Stomach (tissue), 9 donors: ENCODE measurements around the gene ADAM12. TPM values are rescaled to one million over a fixed set of nuclear protein-coding genes. Genes with fewer than 3 reads are reported as not detected.
"Not testable (repeated sequence)": the region's sequence is repeated elsewhere in the genome, so short reads cannot be mapped to it uniquely, and the experiment has no call there.

Experiments
- DNase-seq, 2 donors: peaks; one replicate each; pipeline versions ENCODE4 v3.0.0 to v3.0.0-alpha.2; 2013 to 2019
- H3K27ac ChIP-seq, 5 donors: fragments of 200-600 bp in 4 of 5; sonication (generic) in 4 of 5; one replicate each; pipeline ENCODE4 v1.5.1; 2013 to 2019; ENCODE audit warnings: mild to moderate bottlenecking in 1 of 5, moderate library complexity in 1 of 5
- H3K27me3 ChIP-seq, 3 donors: fragments of 200-600 bp; sonication (generic); one replicate each; pipeline ENCODE4 v1.5.1; 2017 to 2019; ENCODE audit warnings: mixed run types in 1 of 3
- H3K36me3 ChIP-seq, 4 donors: fragments of 200-600 bp; sonication (generic); 1 replicate in 3 of 4; 2 replicates in 1 of 4; pipeline ENCODE4 v1.5.1; 2016 to 2019
- H3K4me1 ChIP-seq, 4 donors: fragments of 200-600 bp; sonication (generic); one replicate each; pipeline ENCODE4 v1.5.1; 2016 to 2019
- H3K4me3 ChIP-seq, 4 donors: fragments of 200-600 bp; sonication (generic) in 3 of 4; one replicate each; pipeline ENCODE4 v1.5.1; 2016 to 2019; ENCODE audit warnings: mild to moderate bottlenecking in 1 of 4
- H3K9me3 ChIP-seq, 4 donors: fragments of 200-600 bp; sonication (generic); one replicate each; pipeline ENCODE4 v1.5.1; 2016 to 2019
- EP300 ChIP-seq: sonication (generic); formaldehyde crosslinking; IDR thresholded peaks from one replicate; pipeline ENCODE4 v1.6.1; 2017; ENCODE audit warnings: antibody characterized with exemption
- POLR2A ChIP-seq, 4 donors: fragments of 450-650 bp; IDR thresholded peaks; one replicate each; pipeline ENCODE4 v1.6.1; 2016; ENCODE audit warnings: antibody characterized with exemption in 4 of 4, control low read depth in 2 of 4, mild to moderate bottlenecking in 1 of 4, moderate library complexity in 1 of 4
- POLR2AphosphoS5 ChIP-seq, 3 donors: sonication (generic); formaldehyde crosslinking; IDR thresholded peaks; one replicate each; pipeline ENCODE4 v1.6.1; 2016; ENCODE audit warnings: antibody characterized with exemption in 3 of 3
- WGBS, 5 donors: extraction: QIAGEN DNeasy Blood & Tissue Kit in 3 of 5; methylation state at CpG; one replicate each; pipeline versions ENCODE4 v1.1.5 to v1.1.7; 2013 to 2018; 5-methylcytosine and 5-hydroxymethylcytosine counted together
- intact Hi-C: fragments of 100-400 bp; cut with DNase I; formaldehyde crosslinking; loops from one replicate; pipeline ENCODE4 v1.15.1; 2023; ENCODE audit warnings: low total_unique reads
- polyA plus RNA-seq, 3 donors: library from polyadenylated mRNA; stranded (reverse); fragments of 200-250 nt; gene quantifications; one replicate each; pipeline ENCODE4 v1.2.3, GENCODE V29; 2013
- total RNA-seq, 5 donors: library from RNA; depleted of rRNA; stranded (reverse); fragments of >200 nt; gene quantifications; one replicate each; pipeline versions ENCODE4 v1.1.0 to v1.2.3, GENCODE V29; 2014 to 2016
- TF ChIP-seq, protein P1 (sequence below), 7 experiments: fragments of 450-650 bp in 4 of 7; fragments of 200-600 bp in 3 of 7; sonication (generic) in 3 of 7; IDR thresholded peaks; one replicate each; pipeline ENCODE4 v1.5.1; 2016 to 2019; ENCODE audit warnings: antibody characterized with exemption in 7 of 7, control low read depth in 2 of 7, mild to moderate bottlenecking in 1 of 7
- donor health status: healthy with polysubstance abuse.
- donor health status: Bipolar disorder and iron deficiency.
- donor health status: healthy.

The ADAM12 gene
- total and polyA plus RNA-seq, 8 donors, result 0.03 to 6.4 (median 0.50) TPM; not detected in 3

DNA sequence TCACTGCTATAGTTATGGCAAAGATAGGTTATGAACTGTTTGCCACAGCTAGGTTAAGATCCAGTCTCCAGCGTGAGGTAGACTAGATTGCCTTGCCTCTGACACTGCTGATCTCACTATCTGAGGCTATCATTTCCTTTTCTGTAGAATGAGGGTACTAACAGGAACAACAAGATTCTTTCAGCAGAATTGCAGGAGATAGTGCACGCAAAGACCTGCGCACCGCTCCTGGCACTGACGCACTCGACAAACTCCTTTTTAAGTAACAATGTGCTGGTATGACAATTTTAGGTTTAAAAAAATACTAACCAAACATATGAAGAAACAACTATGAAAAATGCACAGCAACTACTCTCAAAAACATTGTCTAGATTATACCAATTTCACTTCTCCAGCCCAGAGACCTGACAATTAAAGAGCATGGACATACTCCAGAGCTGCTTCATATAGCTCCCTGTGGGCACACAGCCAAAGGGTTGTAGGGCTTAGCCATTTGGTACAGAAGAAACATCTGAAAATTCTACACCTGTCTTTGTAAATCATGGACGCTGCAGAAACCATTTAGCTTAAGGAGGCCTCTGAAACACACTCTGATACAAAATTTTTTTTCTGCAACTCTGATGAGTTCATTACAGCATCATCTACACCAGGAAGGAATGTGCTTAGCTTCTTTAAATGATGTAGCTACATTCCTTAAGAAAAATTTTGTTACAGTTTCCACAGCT, 7.8 kb downstream of the ADAM12 start:
- 79 to 91% (median 83%) methylated on average over 7 of the region's 7 CpGs for whole genome bisulfite sequencing, 5 donors

GRCh38 chr10:126379166-126379565, 9.1 kb downstream of the ADAM12 start:
- DNase-seq, H3K36me3 ChIP-seq, H3K4me3 ChIP-seq, H3K27me3 ChIP-seq, H3K4me1 ChIP-seq, intact Hi-C loops, H3K27ac ChIP-seq, H3K9me3 ChIP-seq: not testable (repeated sequence)
- 83 to 90% (median 88%) methylated on average over 3 of the region's 3 CpGs for WGBS, 5 donors

More for the DNA sequence above, 7.8 kb downstream of the ADAM12 start:
- Histone ChIP-seq H3K36me3 (no peaks in the 10 kb centered on the region), H3K9me3 (peaks cover 0 to 5% (median 0%) of the 10 kb centered on the region in 4 donors), H3K4me1 (no peaks in the 10 kb centered on the region), H3K27me3 (peaks cover 0 to 3% (median 0%) of the 10 kb centered on the region in 3 donors), H3K4me3 (no peak overlapping the region), H3K27ac (no peak overlapping the region)
- intact Hi-C loops, result loop anchor here (10.0 kb wide), 1 partner anchor 396 kb away; no protein-coding TSS in a partner anchor
- TF ChIP-seq POLR2AphosphoS5 (IDR thresholded peaks at IDR 0.05), result no peak
- TF ChIP-seq, protein P1, sequence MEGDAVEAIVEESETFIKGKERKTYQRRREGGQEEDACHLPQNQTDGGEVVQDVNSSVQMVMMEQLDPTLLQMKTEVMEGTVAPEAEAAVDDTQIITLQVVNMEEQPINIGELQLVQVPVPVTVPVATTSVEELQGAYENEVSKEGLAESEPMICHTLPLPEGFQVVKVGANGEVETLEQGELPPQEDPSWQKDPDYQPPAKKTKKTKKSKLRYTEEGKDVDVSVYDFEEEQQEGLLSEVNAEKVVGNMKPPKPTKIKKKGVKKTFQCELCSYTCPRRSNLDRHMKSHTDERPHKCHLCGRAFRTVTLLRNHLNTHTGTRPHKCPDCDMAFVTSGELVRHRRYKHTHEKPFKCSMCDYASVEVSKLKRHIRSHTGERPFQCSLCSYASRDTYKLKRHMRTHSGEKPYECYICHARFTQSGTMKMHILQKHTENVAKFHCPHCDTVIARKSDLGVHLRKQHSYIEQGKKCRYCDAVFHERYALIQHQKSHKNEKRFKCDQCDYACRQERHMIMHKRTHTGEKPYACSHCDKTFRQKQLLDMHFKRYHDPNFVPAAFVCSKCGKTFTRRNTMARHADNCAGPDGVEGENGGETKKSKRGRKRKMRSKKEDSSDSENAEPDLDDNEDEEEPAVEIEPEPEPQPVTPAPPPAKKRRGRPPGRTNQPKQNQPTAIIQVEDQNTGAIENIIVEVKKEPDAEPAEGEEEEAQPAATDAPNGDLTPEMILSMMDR (IDR thresholded peaks at IDR 0.05), result no peak
- no peak for TF ChIP-seq EP300
- no peak for TF ChIP-seq POLR2A (IDR thresholded peaks at IDR 0.05)
- no peak for DNase-seq

- Histone ChIP-seq H3K27ac (no peak overlapping the region), H3K4me1 (no peaks in the 10 kb centered on the region), H3K9me3 (peaks cover 0 to 4% (median 0%) of the 10 kb centered on the region in 4 donors), H3K36me3 (no peaks in the 10 kb centered on the region), H3K4me3 (no peak overlapping the region), H3K27me3 (no peaks in the 10 kb centered on the region)
- DNase-seq, result no peak
- TF ChIP-seq, protein P1 (IDR thresholded peaks at IDR 0.05), result no peak
- TF ChIP-seq POLR2A (IDR thresholded peaks at IDR 0.05), result no peak
- TF ChIP-seq POLR2AphosphoS5 (IDR thresholded peaks at IDR 0.05), result no peak
- TF ChIP-seq EP300, result no peak
- intact Hi-C loops, result no loop called here
- WGBS, 5 donors, result 78 to 86% (median 82%) methylated on average over 2 of the region's 2 CpGs
Observed at GRCh38 chr10:126376956-126377355, 11.3 kb downstream of the ADAM12 start.

GRCh38 chr10:126375926-126376554, 12.2 kb downstream of the ADAM12 start:
- Histone ChIP-seq H3K36me3 (no peaks in the 10 kb centered on the region), H3K27me3 (no peaks in the 10 kb centered on the region), H3K9me3 (peaks cover 0 to 4% (median 0%) of the 10 kb centered on the region in 4 donors), H3K4me3 (no peak overlapping the region), H3K4me1 (no peaks in the 10 kb centered on the region), H3K27ac (no peak overlapping the region)
- no peak for DNase-seq
- TF ChIP-seq POLR2AphosphoS5 (IDR thresholded peaks at IDR 0.05) (no peak), POLR2A (IDR thresholded peaks at IDR 0.05) (no peak), EP300 (no peak)
- TF ChIP-seq, protein P1 (IDR thresholded peaks at IDR 0.05), result no peak
- intact Hi-C loops, result no loop called here
- WGBS, 5 donors, result 77 to 86% (median 86%) methylated on average over 1 of the region's 1 CpG

DNA sequence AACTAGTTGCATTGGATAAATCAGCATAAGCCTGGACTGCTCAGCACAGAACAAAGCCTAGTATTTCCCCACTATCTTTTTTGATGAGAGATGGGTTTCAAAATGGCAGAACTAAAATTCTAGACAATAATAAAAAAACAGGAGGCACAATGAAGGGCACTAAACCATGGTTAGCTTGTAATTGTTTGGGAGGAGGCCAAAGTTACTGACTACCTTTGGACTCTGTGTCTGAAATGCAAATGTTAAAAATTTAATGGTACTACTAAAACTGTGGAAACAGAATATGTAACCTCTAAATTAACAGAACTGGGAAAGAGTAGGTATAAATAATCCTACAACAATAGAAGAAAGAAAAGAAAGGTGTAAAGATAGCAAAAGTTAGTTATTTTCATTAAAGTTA, 13.0 kb downstream of the ADAM12 start:
- TF ChIP-seq, protein P1 (IDR thresholded peaks at IDR 0.05), result no peak
- no peak for TF ChIP-seq EP300
- no peak for TF ChIP-seq POLR2AphosphoS5 (IDR thresholded peaks at IDR 0.05)
- no peak for TF ChIP-seq POLR2A (IDR thresholded peaks at IDR 0.05)
- no peaks in the 10 kb centered on the region for H3K36me3 ChIP-seq
- no peak overlapping the region for H3K4me3 ChIP-seq
- no peaks in the 10 kb centered on the region for H3K4me1 ChIP-seq
- no peaks in the 10 kb centered on the region for H3K27me3 ChIP-seq
- no peak for DNase-seq
- peaks cover 0 to 4% (median 0%) of the 10 kb centered on the region in 4 donors for H3K9me3 ChIP-seq
- H3K27ac ChIP-seq, result no peak overlapping the region
- intact Hi-C loops, result no loop called here
